CD4-positive, alpha-beta T cell treated with Interleukin-15 for 4 hours (primary cell): ENCODE results near the gene OMP.
"Not testable (repeated sequence)": the region's sequence is repeated elsewhere in the genome, so short reads cannot be mapped to it uniquely, and the experiment has no call there.

Experiments used
- DNase-seq: peaks from one replicate; pipeline ENCODE4 v3.0.0-alpha.2; 2020; ENCODE audit warnings: low spot score

The OMP gene

GRCh38 chr11:77086521-77087472 is 15.8 kb upstream of the OMP start:
- DNase-seq, result no peak

GRCh38 chr11:77087723-77088225 is 14.9 kb upstream of the OMP start:
- no peak for DNase-seq

- no peak for DNase-seq
Measured at GRCh38 chr11:77088236-77089003, 14.2 kb upstream of the OMP start.

GRCh38 chr11:77089004-77089545 is 13.6 kb upstream of the OMP start:
- DNase-seq, result no peak

GRCh38 chr11:77090046-77090372 is 12.6 kb upstream of the OMP start:
- DNase-seq, result no peak

- no peak for DNase-seq
Measured at GRCh38 chr11:77090373-77091111, 12.1 kb upstream of the OMP start.

- peak; percentile 78 for DNase-seq
Measured at GRCh38 chr11:77091146-77091940, 11.3 kb upstream of the OMP start.

GRCh38 chr11:77092382-77092781 is 10.3 kb upstream of the OMP start:
- no peak for DNase-seq

- no peak for DNase-seq
Measured at GRCh38 chr11:77093056-77093891, 9.4 kb upstream of the OMP start.

GRCh38 chr11:77093987-77094840 is 8.4 kb upstream of the OMP start:
- DNase-seq, result no peak

GRCh38 chr11:77094841-77095365 is 7.7 kb upstream of the OMP start:
- DNase-seq, result no peak

- no peak for DNase-seq
Measured at GRCh38 chr11:77095551-77096490, 6.8 kb upstream of the OMP start.

- DNase-seq, result no peak
Measured at GRCh38 chr11:77096591-77097019, 6.0 kb upstream of the OMP start.

- DNase-seq, result not testable (repeated sequence)
Measured at GRCh38 chr11:77097180-77097579, 5.5 kb upstream of the OMP start.

GRCh38 chr11:77100166-77101042 is 2.2 kb upstream of the OMP start:
- no peak for DNase-seq

- DNase-seq, result peak; percentile 7
Measured at GRCh38 chr11:77101043-77101537, 1.6 kb upstream of the OMP start.

- DNase-seq, result no peak
Measured at GRCh38 chr11:77103319-77103718, 679 bp downstream of the OMP start.
